NOMO-1 treated with dmso at 0.1 percent for 144 hours (cell line): Measurements from ENCODE around the gene FAM13A.
"Not testable (repeated sequence)": the region's sequence is repeated elsewhere in the genome, so short reads cannot be mapped to it uniquely, and the experiment has no call there.

Experiments used
- DNase-seq: peaks from one replicate; lab custom pipeline; 2025; ENCODE audit not compliant: unreplicated experiment; lab: John Stamatoyannopoulos, UW

FAM13A gene

GRCh38 chr4:89044147-89044900 is 12.7 kb downstream of the FAM13A start:
- no peak for DNase-seq

GRCh38 chr4:89042055-89042454 is 14.9 kb downstream of the FAM13A start:
- DNase-seq = no peak

- DNase-seq = no peak
Measured at GRCh38 chr4:89039730-89040338, 17.2 kb downstream of the FAM13A start.

- DNase-seq = no peak
Measured at GRCh38 chr4:89036535-89036934, 20.4 kb downstream of the FAM13A start.

- DNase-seq = no peak
Measured at GRCh38 chr4:89031272-89031671, 25.7 kb downstream of the FAM13A start.

GRCh38 chr4:89029591-89029990 is 27.4 kb downstream of the FAM13A start:
- no peak for DNase-seq

GRCh38 chr4:89026542-89026941 is 30.4 kb downstream of the FAM13A start:
- no peak for DNase-seq

- DNase-seq = peak; percentile 37
Measured at GRCh38 chr4:89024051-89024675, 32.8 kb downstream of the FAM13A start.

GRCh38 chr4:89023140-89023539 is 33.8 kb downstream of the FAM13A start:
- no peak for DNase-seq

- no peak for DNase-seq
Measured at GRCh38 chr4:89022426-89023128, 34.4 kb downstream of the FAM13A start.

GRCh38 chr4:89021684-89022083 is 35.3 kb downstream of the FAM13A start:
- DNase-seq = no peak

GRCh38 chr4:89021062-89021461 is 35.9 kb downstream of the FAM13A start:
- DNase-seq = no peak

GRCh38 chr4:89014897-89015296 is 42.1 kb downstream of the FAM13A start:
- not testable (repeated sequence) for DNase-seq

- no peak for DNase-seq
Measured at GRCh38 chr4:89009761-89010369, 47.1 kb downstream of the FAM13A start.

GRCh38 chr4:89009115-89009514 is 47.9 kb downstream of the FAM13A start:
- DNase-seq = no peak

- DNase-seq = no peak
Measured at GRCh38 chr4:89008166-89008565, 48.8 kb downstream of the FAM13A start.

- DNase-seq = no peak
Measured at GRCh38 chr4:89007338-89007939, 49.5 kb downstream of the FAM13A start.

GRCh38 chr4:89006307-89006706 is 50.7 kb downstream of the FAM13A start:
- DNase-seq = no peak

- not testable (repeated sequence) for DNase-seq
Measured at GRCh38 chr4:89005066-89005465, 51.9 kb downstream of the FAM13A start.

GRCh38 chr4:89001647-89002445 is 55.1 kb downstream of the FAM13A start:
- DNase-seq = no peak
